ENCODE results near the gene APBA1. TPM values are rescaled to one million over a fixed set of nuclear protein-coding genes. Genes with fewer than 3 reads are reported as not detected.

APBA1 gene
- total and polyA plus RNA-seq, 10 donors = 0.41 to 28.2 (median 13.8) TPM

DNA sequence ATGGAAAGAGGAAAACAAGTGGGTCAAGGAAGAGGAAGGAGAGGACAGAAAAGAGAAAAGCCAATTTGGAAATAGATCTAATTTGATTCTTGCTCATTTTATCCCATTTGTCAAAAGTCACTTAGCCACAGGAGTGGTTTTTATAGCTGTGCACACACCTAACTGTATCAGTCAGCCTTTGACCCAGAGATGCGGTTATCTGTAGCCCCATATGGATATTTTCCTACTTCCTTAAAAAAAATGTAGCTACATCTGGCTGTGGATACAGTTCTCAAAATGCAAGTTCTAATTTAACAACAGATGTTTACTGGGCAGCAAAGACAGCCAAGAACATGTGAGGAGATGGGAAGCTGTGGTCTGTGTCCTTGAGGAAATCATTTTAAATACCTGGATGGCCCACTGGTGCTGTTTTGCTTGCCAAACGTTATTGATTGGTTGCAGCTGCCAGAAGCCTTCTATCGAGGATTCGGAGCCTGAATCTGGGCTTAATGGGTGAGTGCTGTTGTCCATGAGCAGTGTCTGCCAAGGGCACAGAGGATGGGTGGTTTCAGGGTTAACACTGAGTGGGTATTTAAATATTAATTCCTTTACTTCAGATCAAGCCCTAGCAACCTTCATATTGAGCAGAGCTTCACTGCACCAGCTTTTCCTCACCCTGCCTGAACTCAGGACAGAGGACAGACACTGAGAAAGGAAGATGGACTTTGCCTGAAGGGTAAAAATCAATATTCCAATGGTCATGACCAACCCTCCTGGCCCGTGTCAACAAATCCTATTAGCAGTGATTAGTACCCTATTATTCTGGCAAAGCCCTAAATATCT is 92.2 kb downstream of the APBA1 start:
- intact Hi-C loops (cut with DNase I; ENCODE audit: low total_unique reads) = no loop called here

DNA sequence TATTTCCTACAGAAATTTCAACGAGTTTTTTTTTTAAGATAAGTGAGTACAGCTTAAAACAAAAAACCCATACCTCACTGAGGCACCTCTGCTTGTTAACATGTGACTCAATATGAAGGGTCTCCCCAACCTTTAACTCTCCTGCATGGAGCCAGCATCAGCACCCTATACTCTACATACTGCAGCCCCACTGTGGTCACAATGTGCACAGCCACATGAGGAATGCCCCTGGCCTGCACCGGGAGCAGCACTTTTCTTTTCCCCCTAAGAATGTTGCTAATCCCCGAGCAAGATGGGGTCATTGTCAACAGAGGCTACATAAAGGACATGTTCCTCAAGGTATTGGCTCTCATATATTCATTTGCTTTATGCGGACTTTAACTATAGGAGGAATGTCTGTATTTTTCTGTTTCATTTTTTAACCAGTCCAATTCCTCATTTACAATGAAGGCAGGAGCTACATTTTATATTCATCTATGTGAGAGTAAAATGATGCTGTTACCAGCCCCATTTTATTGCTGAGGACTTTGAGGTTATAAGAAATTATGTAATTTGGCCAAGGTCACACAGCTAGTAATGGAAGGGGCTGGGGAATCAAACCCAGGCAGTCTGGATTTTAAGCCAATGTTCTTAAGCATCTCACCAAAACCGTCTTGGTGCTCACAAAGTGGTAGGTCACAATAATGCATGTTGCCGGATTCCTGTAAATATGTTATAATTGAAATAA is 93.0 kb downstream of the APBA1 start:
- intact Hi-C loops (cut with DNase I; ENCODE audit: low total_unique reads) = no loop called here
- no peak for DNase-seq
- H3K4me3 ChIP-seq = no peak overlapping the region
- H3K9me3 ChIP-seq = no peaks in the 10 kb centered on the region
- H3K27ac ChIP-seq = no peak overlapping the region
- H3K27me3 ChIP-seq (replicated peaks in 1 of 7) = no peaks in the 10 kb centered on the region
- 73 to 81% (median 78%) methylated on average over 6 of the region's 6 CpGs for WGBS, 5 donors
- no peaks in the 10 kb centered on the region for H3K36me3 ChIP-seq
- no peak for TF ChIP-seq POLR2A (IDR thresholded peaks at IDR 0.05)
- TF ChIP-seq POLR2AphosphoS5 (IDR thresholded peaks at IDR 0.05) = no peak
- TF ChIP-seq, protein P1, sequence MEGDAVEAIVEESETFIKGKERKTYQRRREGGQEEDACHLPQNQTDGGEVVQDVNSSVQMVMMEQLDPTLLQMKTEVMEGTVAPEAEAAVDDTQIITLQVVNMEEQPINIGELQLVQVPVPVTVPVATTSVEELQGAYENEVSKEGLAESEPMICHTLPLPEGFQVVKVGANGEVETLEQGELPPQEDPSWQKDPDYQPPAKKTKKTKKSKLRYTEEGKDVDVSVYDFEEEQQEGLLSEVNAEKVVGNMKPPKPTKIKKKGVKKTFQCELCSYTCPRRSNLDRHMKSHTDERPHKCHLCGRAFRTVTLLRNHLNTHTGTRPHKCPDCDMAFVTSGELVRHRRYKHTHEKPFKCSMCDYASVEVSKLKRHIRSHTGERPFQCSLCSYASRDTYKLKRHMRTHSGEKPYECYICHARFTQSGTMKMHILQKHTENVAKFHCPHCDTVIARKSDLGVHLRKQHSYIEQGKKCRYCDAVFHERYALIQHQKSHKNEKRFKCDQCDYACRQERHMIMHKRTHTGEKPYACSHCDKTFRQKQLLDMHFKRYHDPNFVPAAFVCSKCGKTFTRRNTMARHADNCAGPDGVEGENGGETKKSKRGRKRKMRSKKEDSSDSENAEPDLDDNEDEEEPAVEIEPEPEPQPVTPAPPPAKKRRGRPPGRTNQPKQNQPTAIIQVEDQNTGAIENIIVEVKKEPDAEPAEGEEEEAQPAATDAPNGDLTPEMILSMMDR (IDR thresholded peaks at IDR 0.05 in 8 of 11, conservative IDR thresholded peaks at IDR 0.05 in 3 of 11) = no peak
- peaks cover 0 to 8% (median 1%) of the 10 kb centered on the region in 6 donors for H3K4me1 ChIP-seq

More for the DNA sequence above, 92.2 kb downstream of the APBA1 start:
- Histone ChIP-seq H3K27me3 (replicated peaks in 1 of 7) (no peaks in the 10 kb centered on the region), H3K36me3 (no peaks in the 10 kb centered on the region), H3K27ac (no peak overlapping the region), H3K4me1 (peaks cover 0 to 8% (median 1%) of the 10 kb centered on the region in 6 donors), H3K4me3 (no peak overlapping the region), H3K9me3 (no peaks in the 10 kb centered on the region)
- 59 to 66% (median 64%) methylated on average over 5 of the region's 5 CpGs for whole genome bisulfite sequencing, 5 donors
- no peak for TF ChIP-seq POLR2AphosphoS5 (IDR thresholded peaks at IDR 0.05)
- TF ChIP-seq, protein P1 (IDR thresholded peaks at IDR 0.05 in 8 of 11, conservative IDR thresholded peaks at IDR 0.05 in 3 of 11) = no peak
- TF ChIP-seq POLR2A (IDR thresholded peaks at IDR 0.05) = no peak
- no peak for DNase-seq

DNA sequence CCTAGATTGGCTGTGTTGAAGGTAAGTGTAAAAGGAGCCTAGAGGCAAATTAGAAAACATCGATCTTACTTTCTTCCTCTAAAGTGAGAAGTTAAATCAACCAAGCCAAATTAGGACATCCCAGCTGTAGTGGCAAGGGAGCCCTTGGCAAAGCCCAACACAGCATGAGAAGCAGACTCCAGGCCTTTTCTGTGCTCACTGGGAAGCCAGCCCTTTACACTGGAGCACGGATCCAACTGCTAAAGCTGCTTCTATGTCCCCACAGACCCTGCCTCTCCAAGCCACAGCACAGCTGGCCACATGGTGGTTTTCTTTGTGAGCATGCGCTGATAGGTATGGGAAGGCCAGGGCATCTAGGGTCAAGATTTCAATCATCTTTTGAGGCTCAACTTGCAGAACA is 94.1 kb downstream of the APBA1 start:
- DNase-seq = no peak

More for the DNA sequence above, 94.1 kb downstream of the APBA1 start:
- Histone ChIP-seq H3K27ac (no peak overlapping the region), H3K4me1 (peaks cover 0 to 8% (median 1%) of the 10 kb centered on the region in 6 donors), H3K4me3 (no peak overlapping the region), H3K27me3 (replicated peaks in 1 of 7) (no peaks in the 10 kb centered on the region), H3K9me3 (no peaks in the 10 kb centered on the region), H3K36me3 (no peaks in the 10 kb centered on the region)
- TF ChIP-seq POLR2AphosphoS5 (IDR thresholded peaks at IDR 0.05) (no peak), POLR2A (IDR thresholded peaks at IDR 0.05) (no peak)
- TF ChIP-seq, protein P1 (IDR thresholded peaks at IDR 0.05 in 8 of 11, conservative IDR thresholded peaks at IDR 0.05 in 3 of 11) = no peak
- intact Hi-C loops (cut with DNase I; ENCODE audit: low total_unique reads) = no loop called here
- 83 to 89% (median 87%) methylated on average over 3 of the region's 3 CpGs for WGBS, 5 donors

Measured in spleen (tissue), 11 donors.